ENCODE results near the gene DNAJB8.

Gene DNAJB8

DNA sequence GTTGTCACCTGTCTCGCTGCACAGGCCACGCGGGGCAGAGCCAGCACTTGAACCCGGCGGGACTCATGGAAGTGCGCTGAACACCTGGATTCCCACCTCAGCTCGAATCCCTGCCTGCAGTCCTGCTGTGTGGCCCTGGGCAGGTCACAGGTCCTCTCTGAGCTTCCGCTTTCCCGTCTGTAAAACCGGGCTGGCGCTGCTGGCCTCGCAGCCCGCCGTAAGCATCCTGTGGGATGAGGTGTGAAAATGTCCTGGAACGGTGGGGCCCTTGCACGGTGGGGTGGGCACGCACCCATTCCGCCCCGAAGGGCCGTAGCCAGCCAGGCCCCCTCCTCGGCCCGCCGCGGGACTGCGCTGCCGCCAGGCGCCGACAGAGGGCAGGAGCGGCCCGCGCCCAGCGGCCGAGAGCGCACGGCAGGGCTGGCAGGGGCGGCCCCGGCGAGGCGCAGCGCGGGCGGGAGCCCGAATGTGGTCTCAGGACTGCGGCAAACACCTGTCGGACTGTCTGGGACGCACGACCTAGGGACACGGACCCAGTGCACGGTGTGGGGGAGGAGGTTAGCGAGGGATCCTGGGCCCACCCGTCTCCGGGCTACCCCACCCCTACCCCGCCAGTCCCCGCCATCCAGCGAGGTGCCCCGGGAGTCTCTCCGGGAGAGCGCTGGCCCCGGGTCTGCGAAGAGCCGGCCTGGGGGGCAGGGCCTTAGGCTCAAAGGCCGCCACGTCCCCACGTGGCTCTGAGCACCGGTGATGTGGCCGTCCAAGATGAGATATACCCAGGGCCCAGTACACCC, 40.4 kb downstream of the DNAJB8 start:
- TF ChIP-seq ZNF384 (IDR thresholded peaks at IDR 0.05) (no peak), FOXM1 (IDR thresholded peaks at IDR 0.05; ENCODE audit: borderline replicate concordance) (peak; percentile 43; the same call in 1 of the 2 replicates)
- POLR2A ChIA-PET, result interaction anchor here (1.3 to 3.5 kb wide), 2 partner anchors 63 to 64 kb away, joined by 6 to 15 read pairs; no protein-coding TSS in a partner anchor
- peak; percentile 93 for DNase-seq (ENCODE audit: extremely low spot score)
- CTCF ChIA-PET, result interaction anchor here (0.6 to 1.8 kb wide), 6 partner anchors 56 to 1757 kb away, joined by 3 to 11 read pairs (median 3); no protein-coding TSS in a partner anchor

DNA sequence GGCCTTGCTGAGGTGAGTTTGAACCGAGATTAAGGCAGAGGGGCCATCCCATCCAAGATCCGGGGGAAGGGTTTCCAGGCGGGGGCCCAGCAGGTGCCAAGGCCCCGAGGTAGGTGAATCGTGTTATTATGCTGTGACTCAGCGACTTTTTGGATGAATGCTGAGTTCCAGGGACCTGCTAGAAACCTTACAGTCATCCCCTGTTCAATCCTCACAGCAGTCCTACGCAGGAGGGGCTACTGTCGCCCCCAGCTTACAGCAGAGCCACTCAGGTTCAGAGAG, 40.9 kb downstream of the DNAJB8 start:
- no peak for DNase-seq (ENCODE audit: extremely low spot score)
- POLR2A ChIA-PET, result interaction anchor here (3.5 kb wide), 1 partner anchor 63 kb away, joined by 15 read pairs; no protein-coding TSS in a partner anchor
- CTCF ChIA-PET, result interaction anchor here (0.6 to 1.8 kb wide), 5 partner anchors 57 to 1757 kb away, joined by 3 to 11 read pairs (median 3); no protein-coding TSS in a partner anchor
- TF ChIP-seq FOXK2 (IDR thresholded peaks at IDR 0.05), result no peak
- TF ChIP-seq ARNT (IDR thresholded peaks at IDR 0.05), result no peak
- TF ChIP-seq LEF1 (IDR thresholded peaks at IDR 0.05; ENCODE audit: borderline replicate concordance), result no peak
- no peak for TF ChIP-seq FOXA1 (IDR thresholded peaks at IDR 0.05)
- TF ChIP-seq ELF4 (IDR thresholded peaks at IDR 0.05), result no peak
- TF ChIP-seq CTBP1 (IDR thresholded peaks at IDR 0.05; ENCODE audit: borderline replicate concordance), result no peak
- TF ChIP-seq SUZ12 (IDR thresholded peaks at IDR 0.05), result no peak

DNA sequence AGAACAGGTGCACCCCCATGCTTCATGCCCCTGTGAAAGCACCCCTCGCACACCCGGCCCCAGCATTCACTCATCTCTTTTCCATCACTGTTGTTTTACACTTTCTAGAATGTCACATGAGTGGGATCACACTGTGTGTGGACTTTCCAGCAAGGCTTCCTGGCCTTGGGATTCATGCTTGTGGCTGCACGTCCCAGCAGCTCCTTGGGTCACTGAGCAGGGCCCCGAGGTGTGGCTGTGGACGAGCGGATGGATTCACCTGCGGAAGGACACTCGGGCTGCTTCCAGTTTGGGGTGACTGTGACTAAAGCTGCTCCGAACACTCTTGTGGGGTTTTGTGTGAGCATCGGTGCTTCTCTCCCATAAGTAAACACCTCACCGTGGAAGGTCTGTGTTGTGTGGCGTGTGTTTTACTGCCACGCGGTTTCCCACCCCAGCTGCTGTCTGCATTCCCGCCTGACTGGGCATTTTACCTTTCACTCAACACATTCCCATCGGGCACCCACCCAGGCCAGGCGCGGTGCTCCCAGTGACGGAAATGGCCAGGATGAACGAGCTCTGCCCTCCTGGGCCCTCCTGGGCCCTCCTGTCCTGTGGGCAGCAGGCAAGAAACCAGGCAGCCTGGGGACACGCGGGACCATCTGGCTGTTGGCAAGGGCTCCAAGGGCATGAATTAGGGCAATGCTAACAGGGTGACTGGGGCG, 41.4 kb downstream of the DNAJB8 start:
- POLR2A ChIA-PET, result interaction anchor here (3.5 kb wide), 1 partner anchor 64 kb away, joined by 15 read pairs; no protein-coding TSS in a partner anchor
- CTCF ChIA-PET, result interaction anchor here (0.6 to 1.8 kb wide), 6 partner anchors 58 to 1756 kb away, joined by 3 to 11 read pairs (median 4); no protein-coding TSS in a partner anchor

DNA sequence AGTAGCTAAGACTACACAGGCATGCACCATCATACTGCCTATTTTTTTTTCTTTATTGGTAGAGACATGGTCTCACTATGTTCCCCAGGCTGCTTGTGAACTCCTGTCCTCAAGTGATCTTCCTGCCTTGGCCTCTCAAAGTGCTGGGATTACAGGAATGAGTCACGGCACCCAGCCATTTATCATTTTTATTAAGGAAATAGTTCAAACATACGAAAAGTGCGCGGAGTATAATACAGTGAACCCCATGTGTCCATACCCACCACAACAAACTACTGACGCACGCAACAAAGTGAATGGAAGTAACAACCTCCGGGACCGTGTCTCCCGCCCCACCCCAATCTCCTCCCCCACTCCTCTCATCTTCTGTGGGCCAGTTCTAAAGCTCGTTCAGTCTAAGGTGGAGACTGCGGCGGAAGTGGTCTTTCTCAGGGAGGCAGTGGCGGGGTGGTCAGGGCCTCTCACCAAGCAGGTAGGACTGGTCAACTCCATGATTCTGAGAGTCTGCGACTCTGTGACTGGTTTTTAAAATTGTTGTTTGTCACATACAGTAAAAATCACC, 42.1 kb downstream of the DNAJB8 start:
- POLR2A ChIA-PET, result interaction anchor here (1.0 to 3.5 kb wide), 2 partner anchors 41 to 65 kb away, joined by 3 to 15 read pairs; no protein-coding TSS in a partner anchor
- CTCF ChIA-PET, result interaction anchor here (0.6 to 1.8 kb wide), 4 partner anchors 33 to 184 kb away, joined by 3 to 11 read pairs (median 4); no protein-coding TSS in a partner anchor
- no peak for TF ChIP-seq FOXA1 (IDR thresholded peaks at IDR 0.05)
- peak; percentile 92 for TF ChIP-seq ZNF384 (IDR thresholded peaks at IDR 0.05)
- TF ChIP-seq SUZ12 (IDR thresholded peaks at IDR 0.05), result no peak
- TF ChIP-seq NFRKB (IDR thresholded peaks at IDR 0.05), result no peak
- TF ChIP-seq CTBP1 (IDR thresholded peaks at IDR 0.05; ENCODE audit: borderline replicate concordance), result no peak; the same call in 1 of the 2 replicates
- no peak for TF ChIP-seq L3MBTL2 (conservative IDR thresholded peaks at IDR 0.05)
- TF ChIP-seq HDGF (IDR thresholded peaks at IDR 0.05; ENCODE audit: borderline replicate concordance), result no peak
- no peak for TF ChIP-seq TARDBP (IDR thresholded peaks at IDR 0.05)
- TF ChIP-seq ARNT (IDR thresholded peaks at IDR 0.05), result peak; percentile 83
- TF ChIP-seq, protein P1, sequence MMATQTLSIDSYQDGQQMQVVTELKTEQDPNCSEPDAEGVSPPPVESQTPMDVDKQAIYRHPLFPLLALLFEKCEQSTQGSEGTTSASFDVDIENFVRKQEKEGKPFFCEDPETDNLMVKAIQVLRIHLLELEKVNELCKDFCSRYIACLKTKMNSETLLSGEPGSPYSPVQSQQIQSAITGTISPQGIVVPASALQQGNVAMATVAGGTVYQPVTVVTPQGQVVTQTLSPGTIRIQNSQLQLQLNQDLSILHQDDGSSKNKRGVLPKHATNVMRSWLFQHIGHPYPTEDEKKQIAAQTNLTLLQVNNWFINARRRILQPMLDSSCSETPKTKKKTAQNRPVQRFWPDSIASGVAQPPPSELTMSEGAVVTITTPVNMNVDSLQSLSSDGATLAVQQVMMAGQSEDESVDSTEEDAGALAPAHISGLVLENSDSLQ (IDR thresholded peaks at IDR 0.05), result peak; percentile 81
- DNase-seq (ENCODE audit: extremely low spot score), result peak; percentile 30

More for the DNA sequence above, 41.4 kb downstream of the DNAJB8 start:
- DNase-seq (ENCODE audit: extremely low spot score), result no peak
- TF ChIP-seq L3MBTL2 (conservative IDR thresholded peaks at IDR 0.05), result no peak
- TF ChIP-seq HDGF (IDR thresholded peaks at IDR 0.05; ENCODE audit: borderline replicate concordance), result no peak
- no peak for TF ChIP-seq SUZ12 (IDR thresholded peaks at IDR 0.05)
- no peak for TF ChIP-seq FOXM1 (IDR thresholded peaks at IDR 0.05; ENCODE audit: borderline replicate concordance)
- TF ChIP-seq TARDBP (IDR thresholded peaks at IDR 0.05), result no peak
- TF ChIP-seq ELF4 (IDR thresholded peaks at IDR 0.05), result no peak
- no peak for TF ChIP-seq SP1 (IDR thresholded peaks at IDR 0.05)
- TF ChIP-seq, protein P1 (IDR thresholded peaks at IDR 0.05), result no peak
- TF ChIP-seq FOXK2 (IDR thresholded peaks at IDR 0.05), result no peak

DNA sequence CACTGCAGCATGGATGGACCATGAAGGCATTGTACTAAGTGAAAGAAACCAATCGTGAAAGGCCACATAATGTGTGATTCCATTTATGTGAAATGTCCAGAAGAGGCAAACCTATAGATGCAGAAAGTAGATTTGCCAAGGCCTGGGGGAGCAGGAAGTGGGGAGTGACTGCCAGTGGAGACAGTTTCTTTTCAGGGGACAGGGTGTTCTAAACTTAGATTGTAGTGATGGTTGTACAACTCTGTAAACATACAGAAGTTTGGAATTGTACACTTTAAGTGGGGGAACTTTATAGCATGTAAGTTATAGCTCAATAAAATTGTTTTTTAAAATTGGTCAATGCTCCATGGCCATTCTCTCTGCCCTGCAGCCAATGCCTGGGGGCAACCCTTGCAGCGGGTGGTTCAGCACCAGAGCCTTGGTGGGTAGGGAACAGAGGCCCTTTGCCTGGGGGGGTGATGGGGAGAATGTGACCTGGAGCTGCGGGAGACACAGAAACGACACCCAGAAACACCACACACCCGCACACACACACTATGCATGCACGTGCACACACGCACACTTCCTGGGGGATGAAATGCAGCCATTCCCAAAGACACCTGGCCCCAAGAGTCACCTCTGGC, 43.1 kb downstream of the DNAJB8 start:
- DNase-seq (ENCODE audit: extremely low spot score), result no peak
- TF ChIP-seq CTBP1 (IDR thresholded peaks at IDR 0.05; ENCODE audit: borderline replicate concordance) (no peak), ELF4 (IDR thresholded peaks at IDR 0.05) (no peak), HDGF (IDR thresholded peaks at IDR 0.05; ENCODE audit: borderline replicate concordance) (no peak), FOXK2 (IDR thresholded peaks at IDR 0.05) (no peak), ARNT (IDR thresholded peaks at IDR 0.05) (no peak), BHLHE40 (IDR thresholded peaks at IDR 0.05; ENCODE audit: borderline replicate concordance) (no peak)
- CTCF ChIA-PET, result interaction anchor here (1.1 kb wide), 1 partner anchor 165 kb away, joined by 3 read pairs; no protein-coding TSS in a partner anchor
- POLR2A ChIA-PET, result interaction anchor here (1.0 to 3.5 kb wide), 2 partner anchors 40 to 65 kb away, joined by 3 to 15 read pairs; no protein-coding TSS in a partner anchor
